DOHH2 (cell line): Measurements from ENCODE around the gene NUDT3.

Experiments
- H3F3A ChIP-seq: fragments of 200-600 bp; sonication (generic), shearing (Covaris generic); 2 replicates; pipeline ENCODE4 v1.6.0; 2016; ENCODE audit warnings: antibody characterized with exemption, mild to moderate bottlenecking; ENCODE audit not compliant: control insufficient read depth, insufficient read depth
- H3K27ac ChIP-seq: fragments of 200-600 bp; sonication (generic); 2 replicates; pipeline ENCODE4 v1.5.1; 2014; ENCODE audit warnings: low read depth, mild to moderate bottlenecking, low read length, moderate library complexity
- H3K27me3 ChIP-seq: fragments of 200-600 bp; sonication (generic); 2 replicates; pipeline ENCODE4 v1.6.1; 2014; ENCODE audit warnings: mild to moderate bottlenecking, low read length, mixed read lengths; ENCODE audit not compliant: control insufficient read depth
- H3K36me3 ChIP-seq: fragments of 200-600 bp; sonication (generic); 2 replicates; pipeline ENCODE4 v1.6.1; 2014; ENCODE audit warnings: mild to moderate bottlenecking, low read length, moderate library complexity, mixed read lengths; ENCODE audit not compliant: control insufficient read depth
- H3K4me1 ChIP-seq: fragments of 200-600 bp; sonication (generic); 2 replicates; pipeline ENCODE4 v1.6.1; 2014; ENCODE audit warnings: mild to moderate bottlenecking, low read length, mixed read lengths; ENCODE audit not compliant: control insufficient read depth
- H3K4me2 ChIP-seq: fragments of 200-600 bp; sonication (generic); 2 replicates; pipeline ENCODE4 v1.6.0; 2014; ENCODE audit warnings: mild to moderate bottlenecking, low read length, moderate library complexity
- H3K4me3 ChIP-seq: fragments of 200-600 bp; sonication (generic); 2 replicates; pipeline ENCODE4 v1.5.1; 2014; ENCODE audit warnings: mild to moderate bottlenecking, low read length, mixed read lengths
- H3K79me2 ChIP-seq: fragments of 200-600 bp; sonication (generic); 2 replicates; pipeline ENCODE4 v1.6.1; 2014; ENCODE audit warnings: mild to moderate bottlenecking, low read length, mixed read lengths; ENCODE audit not compliant: control insufficient read depth
- H3K9me2 ChIP-seq: fragments of 200-600 bp; sonication (generic); replicated peaks from 2 replicates; pipeline ENCODE4 v1.6.1; 2014; ENCODE audit warnings: mild to moderate bottlenecking, low read length, mixed read lengths; ENCODE audit not compliant: control insufficient read depth
- H3K9me3 ChIP-seq: fragments of 200-600 bp; sonication (generic); 2 replicates; pipeline ENCODE4 v1.6.1; 2014; ENCODE audit warnings: antibody characterized with exemption, low read length, mixed read lengths; ENCODE audit not compliant: control insufficient read depth, insufficient read depth
- H4K20me1 ChIP-seq: fragments of 200-600 bp; sonication (generic); 2 replicates; pipeline ENCODE4 v1.6.0; 2014; ENCODE audit warnings: low read depth, mild to moderate bottlenecking, antibody characterized with exemption, low read length, moderate library complexity; ENCODE audit not compliant: control insufficient read depth, insufficient read depth
- CTCF ChIP-seq: fragments of 200-600 bp; sonication (generic); IDR thresholded peaks from one replicate; pipeline ENCODE4 v1.5.1; 2014; ENCODE audit warnings: antibody characterized with exemption, mild to moderate bottlenecking, low read depth, low read length; ENCODE audit not compliant: poor library complexity, severe bottlenecking
- EZH2phosphoT487 ChIP-seq: fragments of 200-600 bp; sonication (generic); IDR thresholded peaks from 2 replicates; pipeline ENCODE4 v1.6.1; 2017; ENCODE audit warnings: borderline replicate concordance, mild to moderate bottlenecking, antibody characterized with exemption, low read length, moderate library complexity, mixed read lengths

The NUDT3 gene

GRCh38 chr6:34277763-34278112 lies 114.7 kb downstream of the NUDT3 start:
- Histone ChIP-seq H3K9me3 (no peaks in the 10 kb centered on the region), H3K4me2 (no peak overlapping the region), H3K27me3 (peaks cover 3% of the 10 kb centered on the region; the same call in 1 of the 2 replicates), H3K79me2 (no peaks in the 10 kb centered on the region), H3F3A (peaks cover 5% of the 10 kb centered on the region; the same call in 1 of the 2 replicates), H3K9me2 (no peaks in the 10 kb centered on the region), H3K36me3 (no peaks in the 10 kb centered on the region), H3K27ac (no peak overlapping the region), H3K4me1 (peaks cover 11% of the 10 kb centered on the region), H3K4me3 (no peak overlapping the region), H4K20me1 (no peaks in the 10 kb centered on the region)
- TF ChIP-seq CTCF (no peak), EZH2phosphoT487 (no peak)

- Histone ChIP-seq H3K9me2 (no peaks in the 10 kb centered on the region), H3K4me1 (peaks cover 13% of the 10 kb centered on the region), H3K4me3 (no peak overlapping the region), H3F3A (peaks cover 5% of the 10 kb centered on the region; the same call in 1 of the 2 replicates), H3K79me2 (no peaks in the 10 kb centered on the region), H3K36me3 (no peaks in the 10 kb centered on the region), H4K20me1 (no peaks in the 10 kb centered on the region), H3K27ac (no peak overlapping the region), H3K27me3 (peaks cover 3% of the 10 kb centered on the region; the same call in 1 of the 2 replicates), H3K9me3 (no peaks in the 10 kb centered on the region), H3K4me2 (no peak overlapping the region)
- TF ChIP-seq CTCF (no peak), EZH2phosphoT487 (no peak)
Measured at GRCh38 chr6:34276881-34277762, 115.3 kb downstream of the NUDT3 start.

GRCh38 chr6:34276191-34276590 lies 116.3 kb downstream of the NUDT3 start:
- Histone ChIP-seq H3K4me3 (no peak overlapping the region), H3K4me2 (no peak overlapping the region), H3F3A (peaks cover 5% of the 10 kb centered on the region; the same call in 1 of the 2 replicates), H3K27me3 (peaks cover 3% of the 10 kb centered on the region; the same call in 1 of the 2 replicates), H3K9me2 (no peaks in the 10 kb centered on the region), H3K36me3 (no peaks in the 10 kb centered on the region), H3K4me1 (peaks cover 16% of the 10 kb centered on the region), H3K79me2 (no peaks in the 10 kb centered on the region), H3K9me3 (no peaks in the 10 kb centered on the region), H4K20me1 (no peaks in the 10 kb centered on the region), H3K27ac (no peak overlapping the region)
- TF ChIP-seq EZH2phosphoT487 (no peak), CTCF (no peak)
